Left renal pelvis (tissue), 4 donors: ENCODE data around the gene FCHSD2. TPM values are rescaled to one million over a fixed set of nuclear protein-coding genes. Genes with fewer than 3 reads are reported as not detected.

Experiments used
- DNase-seq, 4 donors: peaks; one replicate each; pipeline ENCODE4 v3.0.0-alpha.2; 2013; ENCODE audit warnings: low read depth in 4 of 4, low spot score in 3 of 4
- polyA plus RNA-seq, 4 donors: library from polyadenylated mRNA; unstranded; fragments of 120-200 nt; gene quantifications; one replicate each; pipeline ENCODE4 v1.2.1, GENCODE V29; 2013; ENCODE audit not compliant: insufficient read length in 4 of 4

The FCHSD2 gene
- polyA plus RNA-seq, 4 donors, result 38.9 to 53.8 (median 45.7) TPM

- no peak for DNase-seq
These were observed 122.7 kb downstream of the FCHSD2 start for GRCh38 chr11:73019449-73019848.

- no peak for DNase-seq
These were observed 123.3 kb downstream of the FCHSD2 start for GRCh38 chr11:73018856-73019255.

GRCh38 chr11:73017024-73017751 is 124.9 kb downstream of the FCHSD2 start:
- no peak for DNase-seq

- DNase-seq, result no peak
These were observed 129.1 kb downstream of the FCHSD2 start for GRCh38 chr11:73013021-73013420.

- no peak for DNase-seq
These were observed 129.8 kb downstream of the FCHSD2 start for GRCh38 chr11:73012121-73012863.

- no peak for DNase-seq
These were observed 130.8 kb downstream of the FCHSD2 start for GRCh38 chr11:73011126-73011817.

GRCh38 chr11:73009972-73010371 is 132.1 kb downstream of the FCHSD2 start:
- no peak for DNase-seq

- no peak for DNase-seq
These were observed 138.0 kb downstream of the FCHSD2 start for GRCh38 chr11:73004088-73004487.

- no peak for DNase-seq
These were observed 139.0 kb downstream of the FCHSD2 start for GRCh38 chr11:73003088-73003487.

GRCh38 chr11:73002214-73002613 is 139.9 kb downstream of the FCHSD2 start:
- DNase-seq, result no peak

GRCh38 chr11:73001615-73002014 is 140.5 kb downstream of the FCHSD2 start:
- no peak for DNase-seq

GRCh38 chr11:72998676-72999075 is 143.4 kb downstream of the FCHSD2 start:
- DNase-seq, result no peak

GRCh38 chr11:72996959-72997358 is 145.2 kb downstream of the FCHSD2 start:
- no peak for DNase-seq

GRCh38 chr11:72989727-72990126 is 152.4 kb downstream of the FCHSD2 start:
- no peak for DNase-seq

GRCh38 chr11:72988821-72989220 is 153.3 kb downstream of the FCHSD2 start:
- no peak for DNase-seq

GRCh38 chr11:72985645-72986044 is 156.5 kb downstream of the FCHSD2 start:
- DNase-seq, result no peak

- DNase-seq, result no peak
These were observed 157.6 kb downstream of the FCHSD2 start for GRCh38 chr11:72984453-72985077.

- DNase-seq, result no peak
These were observed 158.6 kb downstream of the FCHSD2 start for GRCh38 chr11:72983560-72983959.

- no peak for DNase-seq
These were observed 160.0 kb downstream of the FCHSD2 start for GRCh38 chr11:72981971-72982685.

GRCh38 chr11:72981080-72981479 is 161.0 kb downstream of the FCHSD2 start:
- DNase-seq, result no peak
